Stimulated activated CD8-positive, alpha-beta memory T cell treated with anti-CD3 and anti-CD28 coated beads, Interleukin-4, amount 100 ng/mL, for 24 hours (primary cell): ENCODE measurements around the gene DLG2.
"Not testable (repeated sequence)": the region's sequence is repeated elsewhere in the genome, so short reads cannot be mapped to it uniquely, and the experiment has no call there.

ENCODE experiments used
- DNase-seq: peaks from one replicate; pipeline ENCODE4 v3.0.0-alpha.2; 2020; ENCODE audit warnings: low read depth

DLG2 gene

GRCh38 chr11:84833488-84834088 lies 793.6 kb downstream of the DLG2 start:
- no peak for DNase-seq

- DNase-seq = no peak
Measured at GRCh38 chr11:84830372-84830771, 796.8 kb downstream of the DLG2 start.

- no peak for DNase-seq
Measured at GRCh38 chr11:84829162-84829561, 798.0 kb downstream of the DLG2 start.

GRCh38 chr11:84828616-84829015 lies 798.5 kb downstream of the DLG2 start:
- no peak for DNase-seq

GRCh38 chr11:84825106-84825660 lies 802.0 kb downstream of the DLG2 start:
- no peak for DNase-seq

- no peak for DNase-seq
Measured at GRCh38 chr11:84824624-84825023, 802.5 kb downstream of the DLG2 start.

GRCh38 chr11:84819537-84819936 lies 807.6 kb downstream of the DLG2 start:
- DNase-seq = no peak

GRCh38 chr11:84819128-84819527 lies 808.0 kb downstream of the DLG2 start:
- DNase-seq = no peak

- no peak for DNase-seq
Measured at GRCh38 chr11:84817998-84818397, 809.1 kb downstream of the DLG2 start.

GRCh38 chr11:84812471-84812969 lies 814.6 kb downstream of the DLG2 start:
- no peak for DNase-seq

GRCh38 chr11:84806354-84806753 lies 820.8 kb downstream of the DLG2 start:
- DNase-seq = no peak

GRCh38 chr11:84804041-84804440 lies 823.1 kb downstream of the DLG2 start:
- no peak for DNase-seq

- no peak for DNase-seq
Measured at GRCh38 chr11:84800755-84801346, 826.3 kb downstream of the DLG2 start.

GRCh38 chr11:84799112-84799511 lies 828.0 kb downstream of the DLG2 start:
- no peak for DNase-seq

GRCh38 chr11:84795698-84796097 lies 831.4 kb downstream of the DLG2 start:
- DNase-seq = no peak

- no peak for DNase-seq
Measured at GRCh38 chr11:84794663-84795443, 832.3 kb downstream of the DLG2 start.

GRCh38 chr11:84793318-84793717 lies 833.8 kb downstream of the DLG2 start:
- DNase-seq = no peak

- no peak for DNase-seq
Measured at GRCh38 chr11:84790849-84791427, 836.2 kb downstream of the DLG2 start.

GRCh38 chr11:84788220-84788619 lies 838.9 kb downstream of the DLG2 start:
- no peak for DNase-seq

- DNase-seq = not testable (repeated sequence)
Measured at GRCh38 chr11:84784158-84784557, 843.0 kb downstream of the DLG2 start.

- DNase-seq = no peak
Measured at GRCh38 chr11:84780689-84781293, 846.4 kb downstream of the DLG2 start.

GRCh38 chr11:84775503-84775902 lies 851.6 kb downstream of the DLG2 start:
- no peak for DNase-seq
